ENCODE measurements around the gene RABAC1. TPM values are rescaled to one million over a fixed set of nuclear protein-coding genes. Genes with fewer than 3 reads are reported as not detected.
"Not testable (repeated sequence)": the region's sequence is repeated elsewhere in the genome, so short reads cannot be mapped to it uniquely, and the experiment has no call there.

Gene RABAC1
- total RNA-seq, 1 donor from 2014 or later: 173 TPM

DNA sequence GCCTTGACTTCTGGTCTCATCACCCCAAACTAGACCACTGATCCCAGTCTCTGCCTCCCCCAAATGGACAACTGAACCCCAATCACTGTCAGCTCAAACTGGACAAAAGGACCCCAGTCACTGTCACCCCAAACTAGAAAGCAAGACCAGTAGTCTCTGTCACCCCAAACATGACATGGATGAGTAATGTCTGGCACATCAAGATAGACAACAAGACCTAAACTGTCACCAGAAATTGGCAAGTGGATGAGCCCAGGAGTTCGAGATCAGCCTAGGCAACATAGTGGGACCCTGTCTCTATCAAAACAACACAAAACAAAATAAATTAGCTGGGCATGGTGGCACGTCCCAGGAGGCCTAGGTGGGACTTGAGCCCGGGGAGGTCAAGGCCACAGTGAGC lies 12.0 kb downstream of the RABAC1 start:
- DNase-seq (ENCODE audit: low read depth in 2 of 2): no peak

DNA sequence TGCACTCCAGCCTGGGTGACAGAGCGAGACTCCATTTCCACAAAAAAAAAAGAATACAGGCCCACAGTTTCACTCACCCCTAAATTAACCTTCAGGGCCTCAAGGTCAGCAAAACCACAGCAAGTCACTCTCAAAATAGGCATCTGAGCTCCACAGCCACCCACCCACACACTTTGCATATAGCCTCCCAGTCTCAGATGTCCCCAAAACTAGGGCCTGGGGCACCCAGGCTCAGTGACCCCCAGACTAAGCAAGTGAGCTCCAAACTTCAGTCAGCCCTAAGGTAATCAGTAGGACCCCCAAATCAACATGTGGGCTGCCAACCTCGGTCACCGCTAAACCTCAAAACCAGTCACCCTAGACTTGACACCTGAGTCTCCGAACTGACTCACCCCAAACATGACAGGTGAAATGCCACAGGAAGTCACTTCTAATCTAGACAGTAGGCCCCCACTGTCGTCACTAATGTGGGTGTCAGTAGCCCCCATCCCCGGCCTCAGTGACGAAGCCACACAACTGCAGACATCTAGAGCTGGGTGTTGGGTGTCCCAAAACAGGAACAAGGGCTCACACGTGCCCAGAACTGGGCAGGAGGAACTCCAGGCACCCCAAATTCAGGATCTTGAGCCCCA lies 13.9 kb downstream of the RABAC1 start:
- DNase-seq (ENCODE audit: low read depth in 2 of 2): no peak

DNA sequence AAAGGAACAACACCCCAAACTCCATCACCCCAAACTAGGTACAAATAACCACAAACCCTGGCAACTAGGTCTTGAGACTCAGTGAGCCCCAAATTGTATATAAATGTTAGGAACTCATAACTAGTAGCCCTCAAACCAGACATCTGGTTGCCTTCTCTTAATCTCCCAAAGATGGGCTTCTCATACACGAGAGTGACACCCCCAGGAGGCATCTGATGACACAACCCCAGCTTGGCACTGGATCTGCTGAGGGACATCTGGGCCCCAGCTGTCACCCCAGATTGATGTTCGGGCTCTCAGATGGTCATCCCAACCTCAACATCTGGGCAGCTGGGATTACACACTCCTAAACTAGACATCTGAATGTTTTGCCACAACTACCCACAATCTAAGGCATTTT lies 14.8 kb downstream of the RABAC1 start:
- DNase-seq (ENCODE audit: low read depth in 2 of 2): no peak

DNA sequence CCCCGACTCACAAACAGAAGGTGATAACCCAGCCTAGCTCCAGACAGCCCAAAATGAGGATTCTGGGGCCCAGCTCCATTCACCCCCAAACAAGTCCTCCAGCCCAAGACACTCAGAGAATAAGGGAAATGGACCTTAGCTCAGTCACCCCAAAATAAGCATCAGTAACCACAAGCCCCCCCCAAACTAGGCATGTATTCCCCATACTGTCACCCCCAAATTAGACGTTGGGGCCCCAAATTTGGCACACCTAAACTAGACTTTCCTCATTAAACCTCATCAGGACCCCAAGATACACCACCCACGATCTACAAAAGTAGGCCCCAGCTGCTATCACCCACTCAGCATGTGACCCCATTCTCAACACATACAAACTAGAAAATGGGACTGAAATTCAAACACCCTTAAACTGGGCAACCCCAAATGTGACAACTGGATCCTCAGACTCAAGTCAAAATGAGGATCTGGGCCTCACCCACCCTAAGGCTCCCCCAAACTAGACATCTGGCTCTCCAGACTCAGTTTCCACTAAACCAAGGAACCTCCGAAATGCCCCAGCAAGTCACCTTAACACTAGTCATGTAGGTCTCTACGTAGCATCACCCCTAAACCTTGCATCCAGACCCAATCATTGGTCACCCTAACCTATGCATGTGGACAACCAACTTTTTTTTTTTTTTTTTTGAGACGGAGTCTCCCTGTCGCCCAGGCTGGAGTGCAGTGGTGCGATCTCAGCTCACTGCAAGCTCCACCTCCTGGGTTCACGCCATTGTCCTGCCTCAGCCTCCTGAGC lies 17.5 kb downstream of the RABAC1 start:
- no peak for DNase-seq (ENCODE audit: low read depth in 2 of 2)

DNA sequence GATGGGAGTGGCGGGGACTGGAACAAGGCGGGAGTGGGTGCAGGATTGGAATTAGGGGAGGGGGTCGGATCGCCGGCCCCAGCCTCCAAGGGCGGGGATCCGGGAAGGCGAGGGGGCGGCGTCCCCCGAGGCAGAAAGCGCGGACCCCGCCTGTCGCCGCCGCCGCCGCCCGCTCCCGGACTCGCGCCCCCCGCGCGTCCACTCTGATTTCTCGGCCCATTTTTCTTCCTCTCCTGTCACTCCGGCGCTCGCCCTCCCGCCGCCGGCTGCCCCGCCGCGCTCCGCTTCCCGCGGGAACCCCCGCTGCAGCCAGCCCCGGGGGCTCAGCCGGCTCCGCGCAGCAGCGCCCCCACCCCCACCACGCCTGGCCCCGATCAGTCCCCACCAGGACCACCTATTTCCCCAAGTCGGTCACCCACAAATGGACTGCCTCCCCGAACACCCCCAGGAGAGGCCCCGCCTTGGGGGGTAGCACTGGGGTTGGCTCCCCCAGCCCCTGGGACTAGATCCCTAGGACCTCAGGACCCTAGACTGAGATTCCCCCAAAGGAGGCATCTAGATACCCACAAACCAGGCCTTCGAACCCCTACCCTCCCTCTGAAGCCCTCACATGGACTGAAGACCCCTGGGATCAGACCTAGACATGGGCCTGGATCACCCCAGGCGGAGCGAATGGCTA lies 18.3 kb downstream of the RABAC1 start:
- no peak for DNase-seq (ENCODE audit: low read depth in 2 of 2)

DNA sequence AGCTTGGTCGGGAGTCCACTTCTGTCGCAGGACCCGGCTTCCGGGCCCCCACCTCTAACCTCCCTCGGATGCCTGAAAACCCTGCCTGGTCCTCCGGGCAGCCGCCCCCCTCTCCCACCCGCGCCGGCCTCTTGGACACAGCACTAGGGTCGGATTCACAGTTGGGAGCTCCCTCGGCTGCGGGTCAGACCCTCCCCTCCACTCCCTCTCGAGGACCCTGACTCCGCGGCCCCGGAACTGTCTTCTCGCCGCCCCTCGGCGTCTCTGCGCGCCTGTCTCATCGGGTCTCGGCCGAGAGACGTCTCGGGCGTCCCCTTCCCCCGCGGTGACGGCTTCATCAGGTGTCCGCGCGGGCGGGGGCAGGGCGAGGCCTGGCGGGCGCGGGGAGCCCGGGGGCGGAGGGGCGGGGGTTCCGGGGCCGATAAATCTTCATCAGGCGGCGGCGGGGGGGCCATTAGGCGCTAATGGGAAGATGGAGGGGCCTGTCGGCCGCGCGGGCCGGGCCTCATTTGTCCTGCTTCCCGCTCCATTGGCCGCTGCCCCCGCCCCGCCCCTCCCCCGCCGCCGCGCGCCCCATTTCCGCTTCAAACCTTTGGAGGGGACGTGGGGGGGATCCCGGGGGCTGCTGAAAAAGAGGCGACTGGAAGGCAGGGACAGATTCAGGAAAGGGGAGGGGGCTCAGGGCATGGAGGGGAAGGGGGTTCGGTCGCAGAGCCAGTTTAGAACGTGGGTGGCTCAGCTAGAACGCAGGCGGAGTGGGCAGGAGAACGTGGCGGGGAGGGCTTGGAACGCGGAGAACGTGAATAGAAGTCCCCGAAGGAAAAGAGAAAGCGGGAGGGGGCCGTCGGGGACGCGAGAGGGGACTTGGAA lies 19.0 kb downstream of the RABAC1 start:
- no peak for DNase-seq (ENCODE audit: low read depth in 2 of 2)

DNA sequence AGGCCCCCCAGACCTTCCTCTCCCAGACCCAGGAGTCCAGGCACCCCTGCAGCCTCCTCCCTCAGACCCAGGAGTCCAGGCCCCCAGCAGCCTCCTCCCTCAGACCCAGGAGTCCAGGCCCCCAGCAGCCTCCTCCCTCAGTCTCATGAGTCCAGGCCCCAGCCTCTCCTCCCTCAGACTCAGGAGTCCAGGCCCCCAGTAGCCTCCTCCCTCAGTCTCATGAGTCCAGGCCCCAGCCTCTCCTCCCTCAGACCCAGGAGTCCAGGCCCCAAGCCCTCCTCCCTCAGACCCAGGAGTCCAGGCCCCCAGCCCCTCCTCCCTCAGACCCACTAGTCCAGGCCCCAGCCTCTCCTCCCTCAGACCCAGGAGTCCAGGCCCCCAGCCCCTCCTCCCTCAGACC lies 19.9 kb downstream of the RABAC1 start:
- DNase-seq (ENCODE audit: low read depth in 2 of 2): not testable (repeated sequence)

DNA sequence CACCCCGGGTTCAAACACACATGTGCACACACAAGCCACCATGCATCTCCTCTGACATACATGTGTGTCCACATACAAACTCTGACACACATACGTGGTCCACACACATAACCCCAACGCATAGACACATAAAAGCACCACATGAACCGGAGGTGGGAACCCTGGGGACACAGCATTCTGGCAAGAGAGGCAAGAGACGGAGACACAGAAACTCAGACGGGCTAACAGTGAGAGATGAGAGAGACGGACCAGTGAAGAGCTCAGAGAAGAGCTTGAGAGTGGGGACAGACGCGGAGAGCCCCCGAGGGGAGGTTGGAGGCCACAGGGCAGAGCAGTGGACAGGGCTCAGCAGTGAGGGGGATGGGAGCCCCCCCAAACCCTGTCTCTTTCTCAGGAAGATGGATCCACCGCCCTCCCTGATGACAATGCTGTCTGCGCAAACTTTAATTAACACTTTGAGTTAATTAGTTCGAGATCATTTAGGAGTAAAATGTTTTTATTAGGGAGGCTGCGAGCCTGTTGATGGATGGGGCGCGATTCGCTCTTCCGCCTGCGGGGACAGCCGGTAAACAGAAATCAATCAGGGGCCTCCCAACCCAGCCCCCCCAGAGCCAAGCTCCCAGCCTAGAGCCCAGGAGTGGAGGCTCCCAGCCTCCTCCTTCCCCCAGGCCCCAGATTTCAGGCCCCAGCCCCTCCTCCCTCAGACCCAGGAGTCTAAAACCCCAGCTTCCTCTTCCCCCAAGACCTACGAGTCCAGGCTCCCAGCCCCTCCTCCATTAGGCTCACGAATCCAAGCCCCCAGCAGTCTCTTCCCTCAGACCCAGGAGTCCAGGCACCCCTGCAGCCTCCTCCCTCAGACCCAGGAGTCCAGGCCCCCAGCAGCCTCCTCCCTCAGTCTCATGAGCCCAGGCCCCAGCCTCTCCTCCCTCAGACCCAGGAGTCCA lies 21.3 kb downstream of the RABAC1 start:
- DNase-seq (ENCODE audit: low read depth in 2 of 2): no peak

DNA sequence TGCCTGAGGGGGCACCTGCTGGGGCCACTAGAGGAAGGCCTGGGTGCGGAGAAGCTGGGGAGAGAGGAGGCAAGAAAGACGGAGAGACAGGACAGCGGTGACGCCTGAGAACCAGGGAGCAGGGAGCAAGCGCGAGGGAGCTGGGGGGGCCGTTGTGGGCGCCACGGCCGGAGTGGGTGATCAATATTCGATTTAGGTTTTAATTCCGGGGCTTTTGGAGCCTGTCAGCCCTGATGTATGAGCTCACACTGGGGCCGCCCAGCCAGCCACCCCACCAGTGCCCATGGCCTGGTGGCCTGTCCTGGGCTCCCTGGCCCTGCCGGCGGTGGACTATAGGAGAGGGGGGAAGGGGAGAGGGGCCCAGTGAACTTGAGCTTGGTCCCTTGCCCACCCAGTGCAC lies 22.2 kb downstream of the RABAC1 start:
- no peak for DNase-seq (ENCODE audit: low read depth in 2 of 2)

DNA sequence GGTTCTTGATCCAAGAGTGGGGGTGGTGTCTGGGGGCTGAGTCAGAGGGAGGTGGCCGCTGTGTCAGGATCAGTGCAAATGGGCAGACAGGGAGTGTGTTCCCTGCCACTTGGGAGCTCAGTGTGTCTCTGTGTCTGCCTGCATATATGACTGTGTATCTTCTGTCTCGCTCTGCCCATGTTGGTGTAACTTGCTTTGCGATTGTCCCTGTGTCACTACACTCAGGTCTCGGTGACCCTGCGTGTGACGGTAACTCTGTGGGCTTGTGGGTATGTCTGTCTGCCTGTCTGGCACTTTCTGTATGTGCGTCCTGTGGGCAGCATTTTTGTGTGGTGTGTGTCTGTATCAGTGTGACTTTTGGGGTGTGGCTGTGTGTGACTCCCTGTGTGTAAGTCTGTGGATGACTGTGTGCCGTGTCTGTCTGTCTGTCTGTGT lies 22.7 kb downstream of the RABAC1 start:
- no peak for DNase-seq (ENCODE audit: low read depth in 2 of 2)

DNA sequence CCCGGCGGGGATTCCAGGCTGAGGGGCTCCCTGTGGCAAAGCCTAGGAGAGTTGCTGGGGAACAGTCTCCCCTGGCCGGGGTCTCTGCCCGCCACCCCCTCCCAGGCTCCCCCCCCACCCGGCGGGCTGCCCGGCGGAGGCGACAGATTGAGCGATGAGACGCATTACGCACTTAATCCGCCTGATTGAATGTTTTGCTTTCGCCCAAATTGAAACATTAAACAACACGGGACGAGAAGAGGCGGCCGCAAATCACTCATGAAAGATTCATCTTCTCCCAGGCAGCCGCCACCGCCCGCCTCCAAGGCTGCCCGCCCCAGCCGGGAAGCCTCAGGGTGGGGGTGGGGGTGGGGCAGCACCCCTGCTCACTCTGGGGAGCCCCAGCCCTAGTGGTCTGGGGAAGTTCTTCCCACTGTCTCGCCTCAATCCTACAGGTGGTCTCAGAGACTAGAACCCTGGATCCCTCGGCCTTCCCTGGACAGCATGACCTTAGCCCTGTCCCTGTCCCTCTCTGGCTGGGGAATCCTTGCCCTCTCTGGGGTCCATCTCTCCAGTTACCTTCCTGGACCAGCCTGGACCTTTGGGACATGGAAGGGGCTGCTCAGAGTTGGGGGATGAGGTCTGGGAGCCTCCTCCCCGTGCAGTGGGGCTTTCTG lies 23.2 kb downstream of the RABAC1 start:
- no peak for DNase-seq (ENCODE audit: low read depth in 2 of 2)

DNA sequence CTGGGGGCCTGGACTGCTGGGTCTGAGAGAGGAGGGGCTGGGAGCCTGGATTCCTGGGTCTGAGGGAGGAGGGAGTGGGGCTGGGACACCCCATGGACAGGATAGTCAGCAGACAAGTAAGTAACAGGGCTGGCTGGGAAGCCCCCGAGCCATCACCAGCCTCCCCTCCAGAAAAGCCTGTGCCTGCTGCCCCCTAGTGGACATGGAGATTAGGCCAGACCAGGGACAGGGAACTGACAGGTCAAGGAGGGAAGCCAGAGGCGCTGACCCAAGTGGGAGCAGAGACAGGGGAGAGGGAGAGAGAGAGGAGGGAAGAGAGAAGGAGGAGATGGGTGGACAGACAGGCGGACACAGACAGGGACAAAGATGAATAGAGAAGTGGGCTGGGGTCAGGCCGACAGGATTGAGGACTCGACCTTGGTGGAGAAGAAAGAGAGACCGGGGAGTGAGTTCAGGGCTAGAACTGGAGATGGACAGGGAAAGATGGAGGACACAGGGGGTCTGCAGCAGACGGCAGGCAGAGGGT lies 24.2 kb downstream of the RABAC1 start:
- peak; percentile 58 to 69 for DNase-seq (ENCODE audit: low read depth in 2 of 2)

DNA sequence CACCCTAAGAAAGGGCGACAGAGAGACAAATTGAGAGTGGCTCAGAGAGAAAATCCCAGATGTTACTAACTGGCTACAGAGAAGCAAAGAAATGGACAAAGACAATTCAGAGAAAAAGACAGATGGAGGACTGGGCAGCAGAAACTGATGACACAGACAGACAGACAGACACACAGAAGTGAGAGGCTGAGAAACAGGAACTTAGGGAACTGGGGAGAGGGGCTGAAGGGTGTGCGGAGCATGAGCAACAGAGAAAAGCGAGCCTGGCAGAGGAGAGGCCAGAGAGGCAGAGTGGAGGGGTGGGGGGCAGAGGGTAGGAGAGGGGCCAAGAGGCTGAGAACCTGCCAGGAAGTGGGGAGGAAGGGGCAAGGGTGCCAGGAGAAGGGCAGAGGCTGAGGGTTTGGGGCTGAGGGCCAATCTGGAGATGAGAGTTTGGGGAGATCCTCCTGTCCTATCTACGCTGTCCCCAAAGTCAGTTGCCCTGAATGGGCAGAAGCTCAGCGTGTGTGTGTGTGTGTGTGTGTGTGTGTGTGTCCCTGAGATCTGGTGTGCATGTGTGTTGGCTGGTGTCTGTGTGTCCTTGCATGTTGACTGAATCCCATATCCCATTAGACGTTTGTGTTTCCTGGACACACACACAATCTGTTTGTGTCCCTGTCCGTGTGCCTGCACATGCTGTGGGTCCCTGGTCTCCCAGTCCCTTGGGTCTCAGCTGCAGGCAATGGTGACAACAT lies 25.3 kb downstream of the RABAC1 start:
- no peak for DNase-seq (ENCODE audit: low read depth in 2 of 2)

DNA sequence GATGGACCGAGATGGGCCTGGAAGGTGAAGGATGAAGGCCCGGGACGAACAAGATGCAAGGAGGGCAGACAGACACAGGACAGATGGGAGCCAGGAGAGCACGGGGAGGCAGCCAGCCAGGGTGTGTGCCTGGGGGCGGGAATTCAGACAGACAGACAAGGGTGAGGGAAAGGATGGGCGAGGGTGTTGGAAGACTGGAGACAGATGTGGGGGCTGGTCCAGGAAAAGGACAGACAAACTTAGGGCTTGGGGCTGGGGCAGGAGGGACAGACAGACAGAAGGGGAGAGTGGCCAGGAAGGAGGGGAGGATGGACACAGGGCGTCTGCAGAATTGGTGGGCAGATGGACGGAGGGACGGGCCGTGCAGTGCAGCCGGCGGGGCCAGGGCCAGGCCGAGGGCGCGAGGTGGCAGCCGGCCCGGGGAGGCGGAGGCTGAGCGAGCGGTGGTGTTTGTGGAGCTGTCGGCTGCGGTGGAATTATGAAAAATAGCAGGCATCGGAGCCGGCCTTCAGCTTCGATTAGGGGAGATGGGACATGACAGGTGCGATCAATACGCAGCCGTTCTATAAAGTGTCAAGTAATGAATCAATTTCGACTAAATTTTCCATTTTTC lies 26.3 kb downstream of the RABAC1 start:
- DNase-seq (ENCODE audit: low read depth in 2 of 2): no peak

DNA sequence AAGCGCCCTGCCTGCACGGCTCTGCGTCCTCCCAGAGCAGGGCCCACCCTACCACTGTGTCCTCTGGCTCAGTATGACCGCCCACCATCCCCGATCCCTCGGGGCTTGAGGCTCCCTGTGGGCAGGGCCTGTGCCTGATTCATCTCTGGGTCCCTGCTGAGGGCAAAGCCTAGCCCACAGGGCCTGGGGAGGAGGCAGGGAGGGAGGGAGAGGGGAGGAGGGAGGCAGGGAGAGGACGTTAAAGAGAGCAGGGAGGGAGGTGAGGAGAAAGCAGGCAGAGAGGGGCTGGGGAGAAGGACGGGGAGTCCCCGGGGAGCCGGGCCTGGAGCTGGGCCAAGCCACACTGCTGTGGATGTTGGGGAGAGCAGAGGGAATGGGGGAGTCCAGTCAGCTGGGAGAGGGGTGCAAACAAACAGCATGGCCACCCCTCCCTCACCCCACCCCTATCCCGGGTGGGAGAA lies 26.8 kb downstream of the RABAC1 start:
- DNase-seq (ENCODE audit: low read depth in 2 of 2): no peak

DNA sequence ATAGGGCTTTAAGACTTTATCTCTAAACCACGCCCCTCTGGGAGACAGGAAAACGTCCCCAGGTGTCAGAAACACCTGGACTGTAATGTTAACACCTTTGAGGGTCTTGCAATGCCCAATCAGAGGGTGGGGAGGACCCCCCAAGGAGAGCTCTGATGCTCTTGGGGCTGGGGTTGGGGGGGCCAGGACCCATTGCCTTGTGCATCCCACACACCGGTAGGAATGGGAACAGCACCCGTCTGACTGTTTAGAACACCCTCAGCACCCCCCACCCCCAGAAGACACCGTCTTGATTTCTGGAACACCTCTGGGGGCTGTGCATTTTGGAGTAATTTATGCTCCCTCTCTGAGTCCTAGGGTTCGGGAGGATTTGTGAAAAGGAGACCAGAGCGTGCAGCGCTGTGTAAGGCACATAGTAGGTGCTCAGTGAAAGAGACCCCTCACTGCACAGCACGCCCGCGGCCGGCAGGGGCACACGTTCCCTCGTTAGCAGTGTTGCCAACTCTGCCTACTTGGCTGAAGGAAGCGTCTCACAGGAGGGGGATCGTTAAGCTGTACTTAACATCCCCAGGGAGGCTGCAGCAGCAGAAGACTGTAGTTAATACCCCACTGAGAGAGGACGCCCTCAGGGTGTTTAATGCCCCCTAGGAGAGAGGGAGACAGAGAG lies 28.1 kb downstream of the RABAC1 start:
- DNase-seq (ENCODE audit: low read depth in 2 of 2): no peak

DNA sequence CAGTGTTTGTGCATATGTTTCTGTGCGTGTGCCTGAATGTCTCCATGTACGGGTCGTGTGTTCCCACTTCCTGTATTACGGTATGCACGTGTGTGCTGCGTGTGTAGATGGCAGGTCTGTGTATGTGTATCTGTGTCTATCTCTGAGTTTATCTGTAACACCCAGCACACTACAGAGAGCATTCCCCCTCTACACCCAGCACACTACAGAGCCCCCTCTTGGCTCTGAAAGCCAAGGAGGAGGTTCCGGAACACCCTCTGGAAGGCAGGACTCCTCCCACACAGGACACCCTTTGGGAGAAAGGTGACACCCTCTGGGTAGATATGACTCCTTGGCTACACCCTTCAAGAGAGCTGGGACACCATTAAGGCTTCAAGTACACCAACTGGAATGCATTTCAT lies 28.8 kb downstream of the RABAC1 start:
- DNase-seq (ENCODE audit: low read depth in 2 of 2): no peak

DNA sequence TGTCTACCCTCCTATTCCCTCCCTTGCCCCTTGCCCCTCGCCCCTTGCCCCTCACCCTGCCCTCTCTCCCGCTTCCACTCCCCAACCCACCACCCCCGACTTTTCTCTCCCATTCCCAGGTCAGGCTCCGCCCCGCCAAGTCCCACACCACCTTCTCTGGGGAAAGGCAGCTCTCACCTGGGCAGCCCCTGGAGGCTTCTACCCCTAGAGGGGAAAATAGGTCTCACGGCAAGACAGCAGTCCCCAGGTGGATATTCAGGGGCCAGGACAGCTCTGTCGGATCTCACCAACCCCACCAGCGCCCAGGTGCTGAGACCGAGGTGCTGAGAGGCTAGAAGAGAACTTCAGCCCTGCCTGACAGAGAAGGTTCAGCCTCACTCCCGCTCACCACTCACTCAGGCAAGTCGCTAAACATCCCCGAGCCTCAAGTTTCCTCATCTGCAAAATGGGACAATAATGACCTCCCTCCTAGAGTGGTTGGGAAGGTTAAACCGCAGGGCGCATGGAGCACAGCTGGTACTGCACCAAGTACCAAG lies 29.5 kb downstream of the RABAC1 start:
- no peak for DNase-seq (ENCODE audit: low read depth in 2 of 2)

Measured in lung microvascular endothelial cell (primary cell).